Stomach (tissue), 9 donors: Measurements from ENCODE around the gene LIMD2. TPM values are rescaled to one million over a fixed set of nuclear protein-coding genes. Genes with fewer than 3 reads are reported as not detected.

Source experiments
- DNase-seq, 2 donors: peaks; one replicate each; pipeline versions ENCODE4 v3.0.0 to v3.0.0-alpha.2; 2013 to 2019
- H3K27ac ChIP-seq, 5 donors: fragments of 200-600 bp in 4 of 5; sonication (generic) in 4 of 5; one replicate each; pipeline ENCODE4 v1.5.1; 2013 to 2019; ENCODE audit warnings: mild to moderate bottlenecking in 1 of 5, moderate library complexity in 1 of 5
- H3K27me3 ChIP-seq, 3 donors: fragments of 200-600 bp; sonication (generic); one replicate each; pipeline ENCODE4 v1.5.1; 2017 to 2019; ENCODE audit warnings: mixed run types in 1 of 3
- H3K36me3 ChIP-seq, 4 donors: fragments of 200-600 bp; sonication (generic); 1 replicate in 3 of 4; 2 replicates in 1 of 4; pipeline ENCODE4 v1.5.1; 2016 to 2019
- H3K4me1 ChIP-seq, 4 donors: fragments of 200-600 bp; sonication (generic); one replicate each; pipeline ENCODE4 v1.5.1; 2016 to 2019
- H3K4me3 ChIP-seq, 4 donors: fragments of 200-600 bp; sonication (generic) in 3 of 4; one replicate each; pipeline ENCODE4 v1.5.1; 2016 to 2019; ENCODE audit warnings: mild to moderate bottlenecking in 1 of 4
- H3K9me3 ChIP-seq, 4 donors: fragments of 200-600 bp; sonication (generic); one replicate each; pipeline ENCODE4 v1.5.1; 2016 to 2019
- EP300 ChIP-seq: sonication (generic); formaldehyde crosslinking; IDR thresholded peaks from one replicate; pipeline ENCODE4 v1.6.1; 2017; ENCODE audit warnings: antibody characterized with exemption
- POLR2A ChIP-seq, 4 donors: fragments of 450-650 bp; IDR thresholded peaks; one replicate each; pipeline ENCODE4 v1.6.1; 2016; ENCODE audit warnings: antibody characterized with exemption in 4 of 4, control low read depth in 2 of 4, mild to moderate bottlenecking in 1 of 4, moderate library complexity in 1 of 4
- POLR2AphosphoS5 ChIP-seq, 3 donors: sonication (generic); formaldehyde crosslinking; IDR thresholded peaks; one replicate each; pipeline ENCODE4 v1.6.1; 2016; ENCODE audit warnings: antibody characterized with exemption in 3 of 3
- WGBS, 5 donors: extraction: QIAGEN DNeasy Blood & Tissue Kit in 3 of 5; methylation state at CpG; one replicate each; pipeline versions ENCODE4 v1.1.5 to v1.1.7; 2013 to 2018; 5-methylcytosine and 5-hydroxymethylcytosine counted together
- intact Hi-C: fragments of 100-400 bp; cut with DNase I; formaldehyde crosslinking; loops from one replicate; pipeline ENCODE4 v1.15.1; 2023; ENCODE audit warnings: low total_unique reads
- polyA plus RNA-seq, 3 donors: library from polyadenylated mRNA; stranded (reverse); fragments of 200-250 nt; gene quantifications; one replicate each; pipeline ENCODE4 v1.2.3, GENCODE V29; 2013
- total RNA-seq, 5 donors: library from RNA; depleted of rRNA; stranded (reverse); fragments of >200 nt; gene quantifications; one replicate each; pipeline versions ENCODE4 v1.1.0 to v1.2.3, GENCODE V29; 2014 to 2016
- TF ChIP-seq, protein P1 (sequence below), 7 experiments: fragments of 450-650 bp in 4 of 7; fragments of 200-600 bp in 3 of 7; sonication (generic) in 3 of 7; IDR thresholded peaks; one replicate each; pipeline ENCODE4 v1.5.1; 2016 to 2019; ENCODE audit warnings: antibody characterized with exemption in 7 of 7, control low read depth in 2 of 7, mild to moderate bottlenecking in 1 of 7
- donor health status: healthy with polysubstance abuse.
- donor health status: Bipolar disorder and iron deficiency.
- donor health status: healthy.

LIMD2 gene
- total and polyA plus RNA-seq, 8 donors = 4.9 to 27.2 (median 15.0) TPM

DNA sequence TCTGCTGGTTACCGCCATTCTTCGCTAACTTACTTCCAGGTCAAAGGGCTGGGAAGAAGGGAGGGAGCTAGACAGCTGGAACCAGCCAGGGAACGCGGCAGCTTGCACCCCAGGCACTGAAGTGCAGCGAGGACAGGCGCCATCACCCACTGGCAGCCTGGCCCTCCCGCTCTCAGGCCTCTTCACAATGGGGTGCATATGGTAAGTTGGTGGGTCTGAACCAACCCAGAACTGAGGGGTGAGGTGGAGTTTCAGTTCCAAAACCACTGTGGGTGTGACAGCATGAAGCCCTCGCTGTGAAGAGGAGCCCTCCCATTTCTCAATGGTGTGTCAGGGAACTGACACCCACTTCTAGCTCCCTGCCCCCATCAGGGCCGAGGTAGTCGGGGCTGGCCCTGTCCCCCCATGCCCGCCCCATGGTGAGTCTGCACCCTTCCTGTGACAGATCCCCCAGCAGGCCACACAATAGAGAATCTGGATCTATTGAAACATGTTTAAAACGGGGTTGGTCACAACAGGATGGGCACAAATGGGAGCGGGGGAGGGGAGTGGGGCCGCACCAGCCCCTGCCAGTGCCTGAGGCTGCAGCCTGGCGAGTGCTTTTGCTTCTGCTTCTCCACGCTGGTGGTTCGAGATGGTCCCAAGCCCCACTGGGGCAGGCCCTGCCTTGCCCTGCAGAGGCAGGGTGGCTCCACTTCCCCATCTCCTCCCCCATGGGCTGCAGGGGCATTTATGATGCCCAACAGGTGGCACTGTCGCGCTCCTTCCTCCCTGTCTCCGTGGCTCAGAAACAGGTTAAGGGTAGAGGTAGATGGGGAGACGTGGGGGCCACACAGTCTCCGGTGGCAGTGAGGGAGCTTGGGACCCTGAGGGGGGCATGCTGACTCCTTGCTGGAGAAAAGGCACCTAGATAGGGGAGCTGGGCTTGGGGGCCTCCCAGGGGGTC lies 2.3 kb downstream of the LIMD2 start:
- WGBS, 5 donors = 57 to 64% (median 63%) methylated on average over 16 to 22 of the region's 22 CpGs
- Histone ChIP-seq H3K27ac (peak overlapping the region; percentile 48 to 87 (median 82)), H3K36me3 (peaks cover 13 to 35% (median 33%) of the 10 kb centered on the region in 4 donors), H3K4me3 (peak overlapping the region; percentile 67 to 71 (median 69)), H3K4me1 (peaks cover 35 to 78% (median 57%) of the 10 kb centered on the region in 4 donors), H3K9me3 (no peaks in the 10 kb centered on the region), H3K27me3 (no peaks in the 10 kb centered on the region)
- TF ChIP-seq EP300 (no peak), POLR2AphosphoS5 (IDR thresholded peaks at IDR 0.05) (peak in 1 of 3 donors; percentile 56), POLR2A (IDR thresholded peaks at IDR 0.05) (no peak)
- TF ChIP-seq, protein P1, sequence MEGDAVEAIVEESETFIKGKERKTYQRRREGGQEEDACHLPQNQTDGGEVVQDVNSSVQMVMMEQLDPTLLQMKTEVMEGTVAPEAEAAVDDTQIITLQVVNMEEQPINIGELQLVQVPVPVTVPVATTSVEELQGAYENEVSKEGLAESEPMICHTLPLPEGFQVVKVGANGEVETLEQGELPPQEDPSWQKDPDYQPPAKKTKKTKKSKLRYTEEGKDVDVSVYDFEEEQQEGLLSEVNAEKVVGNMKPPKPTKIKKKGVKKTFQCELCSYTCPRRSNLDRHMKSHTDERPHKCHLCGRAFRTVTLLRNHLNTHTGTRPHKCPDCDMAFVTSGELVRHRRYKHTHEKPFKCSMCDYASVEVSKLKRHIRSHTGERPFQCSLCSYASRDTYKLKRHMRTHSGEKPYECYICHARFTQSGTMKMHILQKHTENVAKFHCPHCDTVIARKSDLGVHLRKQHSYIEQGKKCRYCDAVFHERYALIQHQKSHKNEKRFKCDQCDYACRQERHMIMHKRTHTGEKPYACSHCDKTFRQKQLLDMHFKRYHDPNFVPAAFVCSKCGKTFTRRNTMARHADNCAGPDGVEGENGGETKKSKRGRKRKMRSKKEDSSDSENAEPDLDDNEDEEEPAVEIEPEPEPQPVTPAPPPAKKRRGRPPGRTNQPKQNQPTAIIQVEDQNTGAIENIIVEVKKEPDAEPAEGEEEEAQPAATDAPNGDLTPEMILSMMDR (IDR thresholded peaks at IDR 0.05) = peak in 5 of 7 experiments; percentile 25 to 58 (median 51)
- DNase-seq = peak; percentile 73 to 82
- intact Hi-C loops = no loop called here

DNA sequence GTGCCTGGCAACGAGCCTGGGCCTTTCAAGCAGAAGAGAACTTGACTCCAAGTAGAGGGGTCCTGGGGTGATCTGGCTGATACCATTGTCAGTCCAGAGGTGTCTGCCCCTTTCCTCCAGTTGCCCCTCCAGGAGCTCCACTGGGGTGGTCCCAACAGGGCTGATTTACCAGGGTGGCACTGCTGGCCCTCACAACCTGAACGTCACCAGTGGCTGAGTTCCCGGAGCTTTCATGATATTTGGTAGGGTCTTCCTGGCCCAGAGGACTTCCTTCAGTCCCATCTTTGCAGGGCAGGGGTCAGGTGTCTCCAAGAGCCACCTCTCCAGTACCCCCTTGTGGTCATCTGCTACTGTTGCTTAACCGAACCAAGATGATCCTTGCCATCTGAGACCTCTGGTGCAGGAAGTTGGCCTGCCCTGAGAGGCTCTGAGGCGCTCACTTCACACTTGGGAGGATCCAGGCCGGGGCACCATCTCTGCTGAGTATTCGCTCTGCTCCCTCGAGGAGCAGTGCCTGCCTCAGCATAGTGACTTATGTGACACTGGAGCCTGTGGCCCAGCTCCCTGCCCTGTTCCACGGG lies 3.5 kb downstream of the LIMD2 start:
- Histone ChIP-seq H3K36me3 (peaks cover 25 to 45% (median 44%) of the 10 kb centered on the region in 4 donors), H3K4me3 (peak overlapping the region in 1 of 4 donors; percentile 13), H3K27me3 (no peaks in the 10 kb centered on the region), H3K27ac (peak overlapping the region in 4 of 5 donors; percentile 76 to 87 (median 84)), H3K4me1 (peaks cover 32 to 66% (median 48%) of the 10 kb centered on the region in 4 donors), H3K9me3 (no peaks in the 10 kb centered on the region)
- TF ChIP-seq POLR2A (IDR thresholded peaks at IDR 0.05) (no peak), EP300 (no peak), POLR2AphosphoS5 (IDR thresholded peaks at IDR 0.05) (peak in 1 of 3 donors; percentile 23)
- TF ChIP-seq, protein P1 (IDR thresholded peaks at IDR 0.05) = peak in 1 of 7 experiments; percentile 22
- 60 to 68% (median 65%) methylated on average over 4 to 9 of the region's 9 CpGs for WGBS, 5 donors
- peak; percentile 27 to 53 for DNase-seq
- intact Hi-C loops = no loop called here

DNA sequence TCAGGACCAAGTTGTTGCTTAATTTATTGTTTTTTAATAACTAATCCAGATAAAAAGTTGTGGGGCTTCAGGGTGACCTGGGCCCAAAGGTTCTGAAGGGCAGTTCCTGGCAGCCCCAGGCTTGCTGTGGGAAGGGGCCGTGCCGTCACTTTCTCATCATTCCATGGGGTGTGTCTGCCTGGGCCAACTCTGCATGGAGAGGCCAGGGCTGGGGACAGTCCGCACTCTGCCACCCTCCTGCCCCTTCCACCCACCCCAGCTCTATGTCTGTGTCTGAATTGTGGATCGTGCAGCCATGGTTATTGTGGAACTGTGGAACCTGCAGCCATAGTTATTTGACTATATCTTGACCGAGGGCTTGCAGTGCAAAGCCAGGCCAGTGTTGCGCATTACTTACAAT lies 4.0 kb downstream of the LIMD2 start:
- H3K9me3 ChIP-seq = no peaks in the 10 kb centered on the region
- TF ChIP-seq EP300 (no peak), POLR2AphosphoS5 (IDR thresholded peaks at IDR 0.05) (no peak), POLR2A (IDR thresholded peaks at IDR 0.05) (no peak)
- TF ChIP-seq, protein P1 (IDR thresholded peaks at IDR 0.05) = no peak
- 77 to 89% (median 85%) methylated on average over 6 of the region's 6 CpGs for WGBS, 5 donors
- no peak overlapping the region for H3K4me3 ChIP-seq
- no peak for DNase-seq
- H3K36me3 ChIP-seq = peaks cover 31 to 51% (median 50%) of the 10 kb centered on the region in 4 donors
- H3K27ac ChIP-seq = peak overlapping the region in 2 of 5 donors; percentile 42 to 85
- peaks cover 26 to 60% (median 42%) of the 10 kb centered on the region in 4 donors for H3K4me1 ChIP-seq
- intact Hi-C loops = no loop called here
- no peaks in the 10 kb centered on the region for H3K27me3 ChIP-seq
